ENCODE results near the gene C2CD3.

The C2CD3 gene, protein sequence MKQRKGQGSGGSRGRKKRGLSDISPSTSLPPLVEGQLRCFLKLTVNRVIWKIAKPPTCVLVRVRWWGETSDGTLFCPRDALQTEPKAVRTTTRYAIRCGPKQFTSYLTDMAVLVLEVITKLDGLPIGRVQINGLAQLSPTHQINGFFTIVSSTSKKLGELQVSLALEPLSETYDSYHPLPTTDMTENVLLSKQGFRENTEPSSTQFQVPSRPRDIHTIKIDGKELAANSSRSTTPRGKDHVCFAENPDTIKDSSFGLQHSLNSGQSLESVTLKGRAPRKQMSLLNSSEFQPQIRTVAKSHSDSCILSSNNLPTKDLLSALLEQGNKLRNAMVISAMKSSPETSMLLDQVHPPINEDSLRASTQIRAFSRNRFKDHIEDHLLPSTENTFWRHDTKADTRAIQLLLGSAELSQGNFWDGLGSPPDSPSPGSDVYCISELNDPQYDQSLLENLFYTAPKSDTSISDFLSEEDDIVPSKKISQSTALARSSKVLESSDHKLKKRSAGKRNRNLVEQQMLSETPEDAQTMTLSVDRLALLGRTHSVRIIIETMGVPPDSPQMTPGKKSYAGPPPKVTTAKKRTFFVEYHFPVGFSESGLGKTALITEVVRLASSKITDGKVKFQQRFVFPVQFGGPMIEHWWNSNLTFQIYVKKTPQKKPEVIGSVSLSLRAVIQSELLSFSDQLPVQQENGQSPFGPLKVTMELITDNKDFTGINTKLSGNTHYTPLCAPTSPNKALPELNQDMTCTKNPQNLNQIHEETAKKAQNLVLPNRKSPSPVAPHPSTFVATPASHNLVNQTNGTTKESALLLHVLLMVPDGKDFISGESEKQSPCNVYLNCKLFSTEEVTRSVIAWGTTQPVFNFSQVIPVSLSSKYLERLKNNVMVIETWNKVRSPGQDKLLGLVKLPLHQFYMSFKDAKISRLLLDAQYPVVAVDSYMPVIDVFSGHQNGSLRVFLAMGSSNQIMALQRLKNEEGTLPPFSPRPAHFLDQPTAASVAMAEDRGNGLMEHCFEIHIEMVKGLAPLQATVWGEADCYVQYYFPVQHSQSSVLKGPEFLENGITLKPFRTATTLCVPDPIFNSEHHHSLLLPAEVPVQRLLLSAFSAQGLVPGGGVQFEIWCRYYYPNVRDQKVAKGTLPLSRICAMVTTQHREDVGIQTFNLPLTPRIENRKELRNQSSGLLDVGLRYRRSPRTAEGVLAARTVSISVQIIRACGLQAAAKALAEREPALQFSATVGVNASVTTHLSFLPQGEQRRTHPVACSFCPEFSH (N-terminal part only)

DNA sequence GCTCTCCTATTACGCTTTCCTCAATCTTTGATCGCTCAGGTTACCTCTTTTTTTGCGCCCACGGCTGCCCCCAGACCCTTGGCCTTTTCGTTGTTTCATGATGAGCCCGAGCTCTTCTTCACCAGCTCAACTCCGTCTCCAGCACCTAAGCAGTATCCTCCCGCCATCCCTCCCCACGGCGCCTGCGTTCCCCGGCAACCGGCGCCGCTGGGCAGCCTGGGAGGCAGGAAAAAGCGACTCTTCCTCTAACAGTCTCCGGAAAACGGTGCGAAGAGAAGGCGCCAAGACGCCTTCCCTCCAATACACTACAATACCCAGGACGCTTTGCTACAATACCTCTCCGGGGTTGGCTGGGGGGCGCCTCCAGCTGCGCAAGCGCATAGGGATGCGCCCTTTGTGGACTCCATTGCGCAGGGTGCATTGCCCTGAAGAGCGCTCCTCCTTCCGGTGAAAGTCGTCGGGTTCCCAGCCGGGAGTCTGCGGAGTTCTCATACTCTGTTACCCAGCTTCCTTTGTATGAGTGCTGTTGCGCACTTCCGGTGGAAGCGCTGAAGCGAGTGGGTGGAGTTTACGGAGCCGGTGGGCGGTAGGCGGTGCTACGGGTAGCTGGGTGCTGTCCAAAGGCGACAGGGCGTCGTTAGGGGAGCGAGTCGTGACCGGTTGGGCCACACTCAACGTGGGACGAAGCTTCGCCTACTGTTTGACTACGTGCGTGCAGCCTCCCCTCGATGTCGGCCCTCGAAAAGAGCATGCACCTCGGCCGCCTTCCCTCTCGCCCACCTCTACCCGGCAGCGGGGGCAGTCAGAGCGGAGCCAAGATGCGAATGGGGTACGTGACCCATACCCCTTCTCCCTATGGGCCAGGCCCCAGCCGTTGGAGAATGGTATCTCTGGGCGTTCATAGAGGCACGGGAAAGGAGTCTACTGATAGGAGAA lies at the start of gene C2CD3, which contains the start of gene PPME1:
Gene C2CD3 (minus strand): TSS at position 309 of the 936 bp plus-strand sequence. CDS start 210 bp downstream, at position 99.
Gene PPME1 (plus strand): TSS at position 596 of the 936 bp plus-strand sequence. CDS start 133 bp downstream, at position 729.
- TF ChIP-seq, protein P1, sequence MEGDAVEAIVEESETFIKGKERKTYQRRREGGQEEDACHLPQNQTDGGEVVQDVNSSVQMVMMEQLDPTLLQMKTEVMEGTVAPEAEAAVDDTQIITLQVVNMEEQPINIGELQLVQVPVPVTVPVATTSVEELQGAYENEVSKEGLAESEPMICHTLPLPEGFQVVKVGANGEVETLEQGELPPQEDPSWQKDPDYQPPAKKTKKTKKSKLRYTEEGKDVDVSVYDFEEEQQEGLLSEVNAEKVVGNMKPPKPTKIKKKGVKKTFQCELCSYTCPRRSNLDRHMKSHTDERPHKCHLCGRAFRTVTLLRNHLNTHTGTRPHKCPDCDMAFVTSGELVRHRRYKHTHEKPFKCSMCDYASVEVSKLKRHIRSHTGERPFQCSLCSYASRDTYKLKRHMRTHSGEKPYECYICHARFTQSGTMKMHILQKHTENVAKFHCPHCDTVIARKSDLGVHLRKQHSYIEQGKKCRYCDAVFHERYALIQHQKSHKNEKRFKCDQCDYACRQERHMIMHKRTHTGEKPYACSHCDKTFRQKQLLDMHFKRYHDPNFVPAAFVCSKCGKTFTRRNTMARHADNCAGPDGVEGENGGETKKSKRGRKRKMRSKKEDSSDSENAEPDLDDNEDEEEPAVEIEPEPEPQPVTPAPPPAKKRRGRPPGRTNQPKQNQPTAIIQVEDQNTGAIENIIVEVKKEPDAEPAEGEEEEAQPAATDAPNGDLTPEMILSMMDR (IDR thresholded peaks at IDR 0.05; ENCODE audit: low read depth, low read length, missing control alignments), result peak; percentile 38
- peak within 1 kb of the TSS; percentile 81 for H3K4me3 ChIP-seq (replicated peaks; ENCODE audit: low read depth, low read length)
- DNase-seq (ENCODE audit: extremely low read depth, low read depth), result peak; percentile 99

DNA sequence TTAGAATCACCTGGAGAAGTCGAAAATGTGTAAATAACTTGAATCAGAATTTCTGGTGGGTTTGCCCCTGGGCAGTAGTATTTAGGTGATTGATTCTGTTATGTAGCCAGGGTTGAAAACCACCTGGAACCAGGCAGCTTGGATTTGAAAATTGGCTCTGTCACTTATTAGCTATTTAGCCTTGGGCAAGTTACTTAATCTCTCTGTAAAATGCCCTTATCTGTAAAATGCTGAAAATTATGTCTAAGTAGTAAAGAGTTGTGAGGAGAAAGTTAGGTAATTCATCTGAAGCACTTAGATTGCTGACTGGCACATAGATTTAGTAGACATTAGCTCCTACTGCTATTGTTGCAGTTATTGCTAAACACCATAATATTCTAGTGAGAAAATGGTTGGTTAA lies 49.6 kb upstream of the C2CD3 start:
- DNase-seq (ENCODE audit: extremely low read depth, low read depth), result no peak
- H3K4me3 ChIP-seq (replicated peaks; ENCODE audit: low read depth, low read length), result no peak overlapping the region
- TF ChIP-seq, protein P1 (IDR thresholded peaks at IDR 0.05; ENCODE audit: low read depth, low read length, missing control alignments), result no peak

DNA sequence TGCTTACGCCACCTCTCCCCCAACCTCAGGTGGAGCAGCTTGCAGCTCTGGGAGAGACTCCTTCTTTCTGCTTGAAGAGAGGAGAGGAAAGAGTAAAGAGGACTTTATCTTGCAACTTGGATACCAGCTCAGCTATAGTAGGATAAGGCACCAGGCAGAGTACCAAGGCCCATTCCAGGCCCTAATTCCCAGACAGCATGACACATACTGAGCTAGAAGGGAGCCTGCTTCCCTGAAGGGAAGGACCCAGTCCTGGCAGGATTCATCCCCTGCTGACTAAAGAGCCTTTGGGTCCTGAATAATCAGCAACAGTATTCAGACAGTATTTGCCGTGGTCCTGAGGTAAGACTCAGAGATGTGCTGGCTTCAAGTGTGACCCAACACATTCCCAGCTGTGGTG lies 41.7 kb upstream of the C2CD3 start:
- DNase-seq (ENCODE audit: extremely low read depth, low read depth), result no peak
- H3K4me3 ChIP-seq (replicated peaks; ENCODE audit: low read depth, low read length), result no peak overlapping the region
- TF ChIP-seq, protein P1 (IDR thresholded peaks at IDR 0.05; ENCODE audit: low read depth, low read length, missing control alignments), result no peak

DNA sequence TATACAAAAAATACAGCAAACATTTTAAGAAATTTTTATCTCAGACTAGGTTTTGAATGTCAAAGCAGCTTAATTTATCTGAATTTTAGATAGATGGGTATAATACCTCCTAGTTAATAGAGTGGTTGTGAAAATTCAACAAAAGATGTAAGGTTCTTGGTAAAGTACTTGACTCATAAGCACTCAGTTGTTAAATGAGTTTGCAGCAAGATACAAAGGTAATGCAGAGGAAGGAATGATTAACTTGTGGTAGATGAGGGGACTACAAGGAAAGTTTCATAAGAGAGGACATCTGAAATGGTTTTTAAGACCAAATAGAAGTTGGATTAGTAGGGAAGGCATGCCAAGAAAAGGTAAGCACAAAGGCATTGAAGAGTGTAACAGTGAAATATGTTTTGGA lies 37.7 kb upstream of the C2CD3 start:
- no peak for DNase-seq (ENCODE audit: extremely low read depth, low read depth)
- TF ChIP-seq, protein P1 (IDR thresholded peaks at IDR 0.05; ENCODE audit: low read depth, low read length, missing control alignments), result no peak
- no peak overlapping the region for H3K4me3 ChIP-seq (replicated peaks; ENCODE audit: low read depth, low read length)

DNA sequence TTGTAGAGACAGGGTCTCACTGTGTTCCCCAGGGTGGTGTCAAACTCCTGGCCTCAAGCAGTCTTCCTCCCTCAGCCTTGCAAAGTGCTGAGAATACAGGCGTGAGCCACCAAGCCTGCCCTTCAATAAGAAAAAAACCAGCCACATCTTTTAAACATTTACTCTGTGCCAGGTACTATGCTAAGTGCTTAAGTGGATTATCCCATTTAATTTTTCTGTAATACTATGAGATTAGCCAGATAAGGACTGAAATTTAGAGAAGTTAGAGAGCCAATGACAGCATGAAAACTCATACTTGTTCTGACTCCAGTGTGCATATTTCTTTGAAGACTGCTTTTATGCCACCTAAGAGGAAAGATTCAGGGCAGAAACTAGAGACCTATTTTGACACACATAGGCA lies 35.9 kb upstream of the C2CD3 start:
- TF ChIP-seq, protein P1 (IDR thresholded peaks at IDR 0.05; ENCODE audit: low read depth, low read length, missing control alignments), result no peak
- H3K4me3 ChIP-seq (replicated peaks; ENCODE audit: low read depth, low read length), result no peak overlapping the region
- DNase-seq (ENCODE audit: extremely low read depth, low read depth), result no peak

Data from HFF-Myc (cell line).